AG08396 (cell line): ENCODE results near the gene KIAA1549.

Experiments used
- DNase-seq: peaks from one replicate; pipeline ENCODE4 v3.0.0; 2012; ENCODE audit warnings: low spot score, mixed read lengths

KIAA1549 gene

GRCh38 chr7:138975343-138976104 lies 5.7 kb downstream of the KIAA1549 start:
- no peak for DNase-seq

- DNase-seq = no peak
These were observed 6.4 kb downstream of the KIAA1549 start for GRCh38 chr7:138974675-138975292.

GRCh38 chr7:138974103-138974502 lies 7.1 kb downstream of the KIAA1549 start:
- no peak for DNase-seq

DNA sequence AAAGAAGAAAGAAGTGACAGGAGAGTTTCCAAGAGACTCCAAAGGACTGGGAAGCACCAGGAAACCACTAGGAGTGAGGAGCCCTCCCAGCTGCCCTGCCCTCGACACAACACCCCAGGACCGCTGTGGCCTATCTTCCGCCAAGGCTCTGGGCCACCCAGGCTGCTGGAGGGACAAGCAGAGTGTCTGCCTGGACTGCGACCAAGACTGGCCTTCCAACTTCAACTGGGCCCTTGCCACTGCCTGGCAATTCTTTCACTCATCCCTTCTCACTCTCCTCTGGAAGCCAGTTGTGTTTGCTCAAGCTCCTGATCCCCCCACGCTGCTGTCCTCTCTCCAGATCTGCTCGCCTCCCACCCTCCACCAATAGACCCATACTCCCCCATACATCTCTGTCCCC lies 10.2 kb downstream of the KIAA1549 start:
- DNase-seq = no peak

DNA sequence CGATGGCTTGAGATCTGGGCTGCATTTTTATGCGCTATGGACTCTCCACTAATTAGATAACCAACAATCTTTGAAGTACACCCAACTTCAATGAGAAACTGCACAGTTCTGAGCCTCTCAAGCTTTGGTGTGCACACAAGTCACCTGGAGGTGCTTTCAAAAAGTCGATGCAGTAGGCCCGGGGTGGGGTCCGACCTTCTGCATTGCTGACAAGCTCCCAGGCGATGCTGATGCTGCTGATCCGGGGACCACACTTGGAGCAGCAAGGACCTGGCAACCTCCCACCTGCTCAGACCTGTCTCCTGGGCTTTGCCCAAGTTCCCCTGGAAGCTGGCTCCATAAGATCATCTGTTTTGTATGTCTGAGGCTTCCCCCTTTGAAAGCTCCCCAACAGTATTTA lies 10.7 kb downstream of the KIAA1549 start:
- no peak for DNase-seq

GRCh38 chr7:138967159-138967558 lies 14.0 kb downstream of the KIAA1549 start:
- DNase-seq = no peak

DNA sequence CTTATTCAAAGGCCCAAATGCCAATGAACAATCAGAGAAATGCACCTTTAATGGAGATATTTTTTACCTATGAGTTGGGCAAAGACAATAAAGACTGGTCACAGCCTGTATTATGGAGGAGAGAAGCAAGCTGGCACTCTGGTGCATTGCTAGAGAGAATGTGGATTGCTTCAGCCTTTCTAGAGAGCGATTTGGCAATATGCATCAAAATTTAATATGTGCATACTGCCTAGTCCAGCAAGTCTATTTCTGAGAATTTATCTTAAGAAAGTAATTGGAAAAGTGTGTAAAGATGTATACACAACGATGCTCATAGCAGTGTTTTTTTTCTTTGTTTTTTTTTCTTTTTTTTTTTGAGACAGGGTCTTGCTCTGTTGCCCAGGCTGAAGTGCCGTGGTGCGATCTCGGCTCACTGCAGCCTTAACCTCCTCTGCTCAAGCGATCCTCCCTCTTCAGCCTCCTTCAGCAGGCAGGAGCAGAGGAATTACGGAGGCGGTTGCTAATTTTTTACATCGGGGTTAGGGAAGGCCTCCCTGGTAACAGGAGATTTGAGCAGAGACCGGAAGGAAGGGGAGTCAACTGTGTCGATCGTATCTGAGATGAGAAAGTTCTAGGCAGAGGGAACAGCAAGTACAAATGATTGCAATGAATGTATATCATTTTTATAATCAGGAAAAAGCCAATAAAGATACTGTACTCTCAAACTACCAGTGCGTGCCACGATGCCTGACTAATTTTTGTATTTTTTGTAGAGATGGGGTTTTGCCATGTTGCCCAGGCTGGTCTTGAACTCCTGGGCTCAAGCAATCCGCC lies 16.4 kb downstream of the KIAA1549 start:
- DNase-seq = no peak

DNA sequence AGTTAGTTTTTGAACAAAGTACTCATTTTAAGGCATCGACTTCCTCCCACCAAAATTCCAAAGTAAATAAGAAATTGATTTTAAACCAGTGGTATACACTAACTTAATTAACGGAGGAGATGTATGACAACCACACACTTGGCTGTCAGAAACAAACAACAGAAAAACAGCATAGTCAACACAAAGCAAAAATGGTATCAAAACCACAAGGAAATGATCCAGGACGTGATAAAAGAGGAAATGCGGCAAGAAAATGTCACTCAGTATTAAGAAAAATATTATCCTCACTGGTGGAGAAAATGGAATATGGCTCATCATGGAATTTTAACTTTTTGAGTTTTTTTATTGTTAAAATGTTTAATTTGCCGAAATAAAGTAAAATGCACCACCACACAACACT lies 17.5 kb downstream of the KIAA1549 start:
- no peak for DNase-seq

DNA sequence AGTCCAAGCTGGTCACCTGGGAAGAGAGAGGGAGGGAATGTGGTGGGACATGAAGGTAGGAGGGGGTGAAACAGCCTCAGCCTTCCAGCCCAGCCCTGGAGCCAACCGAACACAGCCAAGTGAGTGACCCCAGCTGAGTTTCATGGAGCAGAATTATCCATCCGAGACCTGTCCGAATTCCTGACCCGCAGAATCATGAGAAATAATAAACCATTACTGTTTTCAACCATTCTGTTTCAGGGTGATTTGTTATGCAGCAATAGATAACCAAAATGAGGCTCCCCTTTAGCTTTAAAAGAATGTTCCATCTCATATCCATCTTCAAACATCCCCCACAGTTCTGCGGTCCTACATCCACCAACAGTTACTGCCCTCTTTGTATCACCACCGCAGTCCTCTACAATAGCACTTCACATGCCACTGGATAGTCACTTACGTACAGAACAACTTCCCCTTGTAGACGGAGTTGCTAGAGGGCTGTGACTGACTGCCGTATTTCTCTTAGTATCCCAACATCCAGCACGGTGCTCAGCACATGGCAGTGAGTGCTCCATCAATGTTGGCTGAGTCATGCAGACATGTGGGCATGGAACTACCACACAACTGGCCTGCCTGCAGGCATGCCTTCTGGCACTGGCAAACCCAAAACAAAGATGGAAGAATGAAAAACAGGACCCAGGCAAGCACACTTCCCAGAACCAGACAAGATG lies 18.5 kb downstream of the KIAA1549 start:
- DNase-seq = no peak

DNA sequence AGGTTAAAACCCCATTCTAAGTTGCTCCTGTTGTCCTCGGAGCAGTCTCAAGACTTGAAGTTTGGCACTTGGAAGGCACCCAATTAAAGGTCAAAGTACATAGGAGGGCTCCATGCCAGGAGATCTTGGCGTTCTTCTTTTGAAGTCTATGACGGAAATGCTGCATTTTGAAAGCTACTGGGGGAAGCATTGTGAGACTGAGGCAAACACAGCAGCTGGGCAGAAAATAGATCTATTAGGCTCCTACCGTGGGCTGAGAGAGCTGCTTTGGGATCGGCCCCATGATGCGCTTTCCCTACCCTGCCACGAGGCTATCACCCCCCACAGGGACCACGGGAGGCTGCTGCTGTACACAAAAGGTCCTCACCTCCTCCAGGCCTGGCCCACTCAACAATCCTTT lies 20.0 kb downstream of the KIAA1549 start:
- DNase-seq = no peak

GRCh38 chr7:138958391-138958956 lies 22.7 kb downstream of the KIAA1549 start:
- no peak for DNase-seq

GRCh38 chr7:138957753-138958390 lies 23.3 kb downstream of the KIAA1549 start:
- DNase-seq = no peak

GRCh38 chr7:138957217-138957616 lies 24.0 kb downstream of the KIAA1549 start:
- no peak for DNase-seq

GRCh38 chr7:138954545-138955475 lies 26.4 kb downstream of the KIAA1549 start:
- DNase-seq = no peak

GRCh38 chr7:138952791-138953190 lies 28.4 kb downstream of the KIAA1549 start:
- no peak for DNase-seq

GRCh38 chr7:138951953-138952352 lies 29.2 kb downstream of the KIAA1549 start:
- DNase-seq = no peak

- no peak for DNase-seq
These were observed 31.6 kb downstream of the KIAA1549 start for GRCh38 chr7:138949421-138950088.

- DNase-seq = no peak
These were observed 32.8 kb downstream of the KIAA1549 start for GRCh38 chr7:138948403-138948802.

DNA sequence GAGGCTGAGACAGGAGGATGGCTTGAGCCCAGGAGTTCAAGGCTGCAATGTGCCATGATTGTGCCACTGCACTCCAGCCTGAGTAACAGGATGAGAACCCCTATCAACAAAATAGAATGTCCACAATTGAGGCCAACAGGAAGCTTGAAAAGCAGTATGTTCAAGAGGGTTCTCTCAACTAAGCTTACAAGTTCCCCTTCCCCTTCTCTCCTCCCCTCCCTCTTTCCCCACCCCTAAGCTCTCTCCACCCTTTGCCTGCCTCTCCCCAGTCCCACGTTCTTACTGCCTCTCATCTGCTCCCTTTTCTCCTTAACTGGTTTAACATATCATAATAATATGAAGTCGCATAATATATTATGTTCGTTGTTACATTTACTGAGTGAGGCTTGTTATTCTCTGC lies 35.4 kb downstream of the KIAA1549 start:
- no peak for DNase-seq

DNA sequence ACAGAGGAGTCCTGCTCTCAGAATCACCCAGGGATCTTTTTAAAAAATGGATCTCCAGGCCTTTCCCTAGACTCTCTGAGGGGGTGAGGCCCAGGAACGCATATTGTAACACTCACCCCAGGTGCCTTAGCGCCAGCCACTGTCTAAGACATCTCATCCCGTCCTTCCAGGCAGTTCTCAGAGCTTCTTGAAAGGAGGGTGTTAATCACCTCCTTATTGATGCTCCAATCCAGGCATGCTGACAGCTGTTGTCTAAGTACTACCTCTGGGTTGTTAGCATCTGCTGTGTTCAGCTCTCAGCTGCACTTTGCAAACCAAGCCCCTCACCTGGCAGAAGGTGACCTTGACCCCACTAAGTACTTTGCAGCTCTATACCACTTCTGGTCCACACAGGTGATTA lies 36.0 kb downstream of the KIAA1549 start:
- no peak for DNase-seq
